Measurements from ENCODE around the gene KRTAP5-3. TPM values are rescaled to one million over a fixed set of nuclear protein-coding genes. Genes with fewer than 3 reads are reported as not detected.

The KRTAP5-3 gene
- not detected for total RNA-seq

- H3K4me1 Mint-ChIP-seq (ENCODE audit: low read depth), result peaks cover 5% of the 10 kb centered on the region
- DNase-seq (no peak), ATAC-seq (replicated peaks in 1 of 2) (no peak)
- H3K36me3 Mint-ChIP-seq (ENCODE audit: insufficient read depth in 2 of 2), result no peaks in the 10 kb centered on the region
- H3K9me3 Mint-ChIP-seq, result no peaks in the 10 kb centered on the region
- H3K27me3 Mint-ChIP-seq (ENCODE audit: low read depth), result peaks cover 17% of the 10 kb centered on the region
- no peak within 1 kb of the TSS for H3K4me3 Mint-ChIP-seq
- H3K27ac Mint-ChIP-seq, result no peak within 1 kb of the TSS
Observed at GRCh38 chr11:1608363-1608762, at the start of gene KRTAP5-3. TSS of gene KRTAP5-3 (minus strand) at chr11:1608463. CDS start at chr11:1608385, 78 bp downstream.

DNA sequence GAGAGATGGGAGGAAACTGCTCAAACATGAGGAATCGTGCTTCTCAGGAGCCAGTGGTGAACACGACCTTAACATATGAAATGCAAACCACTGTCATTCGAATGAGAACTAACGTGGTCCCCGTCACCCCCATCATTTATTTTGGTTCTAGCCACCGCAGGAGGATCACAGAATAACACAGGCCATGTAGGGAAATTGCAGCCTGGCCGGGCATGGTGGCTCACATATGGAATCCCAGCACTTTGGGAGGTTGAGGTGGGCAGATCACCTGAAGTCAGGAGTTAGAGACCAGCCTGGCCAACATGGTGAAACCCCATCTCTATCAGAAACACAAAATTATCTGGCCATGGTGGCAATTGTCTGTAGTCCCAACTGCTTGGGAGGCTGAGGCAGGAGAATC lies 48.4 kb upstream of the KRTAP5-3 start:
- DNase-seq (no peak), ATAC-seq (replicated peaks in 1 of 2) (no peak)
- Mint-ChIP-seq H3K4me1 (ENCODE audit: low read depth) (peaks cover 12% of the 10 kb centered on the region), H3K27me3 (ENCODE audit: low read depth) (peaks cover 24% of the 10 kb centered on the region), H3K27ac (no peak overlapping the region), H3K9me3 (no peaks in the 10 kb centered on the region), H3K4me3 (no peak overlapping the region), H3K36me3 (ENCODE audit: insufficient read depth in 2 of 2) (no peaks in the 10 kb centered on the region)

DNA sequence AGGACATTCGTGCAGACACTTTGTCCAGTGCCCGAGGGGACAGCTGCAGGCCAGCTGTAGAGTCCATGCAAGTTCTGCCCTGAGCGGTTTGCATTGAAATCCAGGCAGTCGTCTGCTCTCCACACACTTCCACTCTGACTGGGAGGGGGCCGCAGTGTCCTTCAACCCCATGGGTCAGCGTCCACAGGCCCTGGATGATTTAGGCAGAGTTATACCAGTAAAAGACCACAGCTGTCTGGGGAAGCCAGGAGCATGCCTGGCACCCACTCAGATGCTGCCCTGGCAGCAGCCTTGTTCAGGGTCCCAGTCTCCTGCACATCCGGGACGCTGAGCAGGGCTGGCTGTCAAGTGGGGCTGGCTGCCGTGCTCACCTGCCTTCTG lies 47.8 kb upstream of the KRTAP5-3 start:
- DNase-seq (no peak), ATAC-seq (replicated peaks in 1 of 2) (no peak)
- Mint-ChIP-seq H3K9me3 (no peaks in the 10 kb centered on the region), H3K4me3 (no peak overlapping the region), H3K27ac (no peak overlapping the region), H3K27me3 (ENCODE audit: low read depth) (peaks cover 24% of the 10 kb centered on the region), H3K36me3 (ENCODE audit: insufficient read depth in 2 of 2) (no peaks in the 10 kb centered on the region), H3K4me1 (ENCODE audit: low read depth) (peaks cover 12% of the 10 kb centered on the region)

- Mint-ChIP-seq H3K36me3 (ENCODE audit: insufficient read depth in 2 of 2) (no peaks in the 10 kb centered on the region), H3K4me3 (no peak overlapping the region), H3K9me3 (no peaks in the 10 kb centered on the region), H3K27ac (no peak overlapping the region), H3K4me1 (ENCODE audit: low read depth) (peaks cover 10% of the 10 kb centered on the region), H3K27me3 (ENCODE audit: low read depth) (peaks cover 22% of the 10 kb centered on the region)
- DNase-seq (no peak), ATAC-seq (replicated peaks in 1 of 2) (no peak)
Observed at GRCh38 chr11:1655168-1656060, 47.2 kb upstream of the KRTAP5-3 start.

- no peak for DNase-seq
- no peaks in the 10 kb centered on the region for H3K9me3 Mint-ChIP-seq
- peaks cover 13% of the 10 kb centered on the region for H3K27me3 Mint-ChIP-seq (ENCODE audit: low read depth)
- no peak overlapping the region for H3K27ac Mint-ChIP-seq
- H3K36me3 Mint-ChIP-seq (ENCODE audit: insufficient read depth in 2 of 2), result no peaks in the 10 kb centered on the region
- no peak overlapping the region for H3K4me3 Mint-ChIP-seq
- peaks cover 5% of the 10 kb centered on the region for H3K4me1 Mint-ChIP-seq (ENCODE audit: low read depth)
- ATAC-seq (replicated peaks in 1 of 2), result no peak
Observed at GRCh38 chr11:1654388-1655167, 46.3 kb upstream of the KRTAP5-3 start.

GRCh38 chr11:1653541-1654387 lies 45.5 kb upstream of the KRTAP5-3 start:
- Mint-ChIP-seq H3K36me3 (ENCODE audit: insufficient read depth in 2 of 2) (no peaks in the 10 kb centered on the region), H3K27ac (no peak overlapping the region), H3K27me3 (ENCODE audit: low read depth) (peaks cover 6% of the 10 kb centered on the region), H3K4me3 (no peak overlapping the region), H3K4me1 (ENCODE audit: low read depth) (no peaks in the 10 kb centered on the region), H3K9me3 (no peaks in the 10 kb centered on the region)
- ATAC-seq (replicated peaks in 1 of 2) (no peak), DNase-seq (no peak)

GRCh38 chr11:1652771-1653540 lies 44.7 kb upstream of the KRTAP5-3 start:
- no peak overlapping the region for H3K27ac Mint-ChIP-seq
- H3K4me1 Mint-ChIP-seq (ENCODE audit: low read depth), result no peaks in the 10 kb centered on the region
- H3K9me3 Mint-ChIP-seq, result no peaks in the 10 kb centered on the region
- peak; percentile 77 to 78 for ATAC-seq (replicated peaks in 1 of 2)
- H3K4me3 Mint-ChIP-seq, result no peak overlapping the region
- H3K27me3 Mint-ChIP-seq (ENCODE audit: low read depth), result peaks cover 6% of the 10 kb centered on the region
- no peaks in the 10 kb centered on the region for H3K36me3 Mint-ChIP-seq (ENCODE audit: insufficient read depth in 2 of 2)
- DNase-seq, result peak; percentile 77 to 84

- Mint-ChIP-seq H3K9me3 (no peaks in the 10 kb centered on the region), H3K4me1 (ENCODE audit: low read depth) (no peaks in the 10 kb centered on the region), H3K4me3 (no peak overlapping the region), H3K27ac (no peak overlapping the region), H3K27me3 (ENCODE audit: low read depth) (peaks cover 6% of the 10 kb centered on the region), H3K36me3 (ENCODE audit: insufficient read depth in 2 of 2) (no peaks in the 10 kb centered on the region)
- DNase-seq, result no peak
- ATAC-seq (replicated peaks in 1 of 2), result peak in 1 of 2 donors; percentile 15
Observed at GRCh38 chr11:1652442-1652770, 44.1 kb upstream of the KRTAP5-3 start.

GRCh38 chr11:1652026-1652425 lies 43.8 kb upstream of the KRTAP5-3 start:
- no peaks in the 10 kb centered on the region for H3K9me3 Mint-ChIP-seq
- no peaks in the 10 kb centered on the region for H3K4me1 Mint-ChIP-seq (ENCODE audit: low read depth)
- no peak for DNase-seq
- no peak overlapping the region for H3K27ac Mint-ChIP-seq
- no peak for ATAC-seq (replicated peaks in 1 of 2)
- H3K4me3 Mint-ChIP-seq, result no peak overlapping the region
- peaks cover 6% of the 10 kb centered on the region for H3K27me3 Mint-ChIP-seq (ENCODE audit: low read depth)
- H3K36me3 Mint-ChIP-seq (ENCODE audit: insufficient read depth in 2 of 2), result no peaks in the 10 kb centered on the region

DNA sequence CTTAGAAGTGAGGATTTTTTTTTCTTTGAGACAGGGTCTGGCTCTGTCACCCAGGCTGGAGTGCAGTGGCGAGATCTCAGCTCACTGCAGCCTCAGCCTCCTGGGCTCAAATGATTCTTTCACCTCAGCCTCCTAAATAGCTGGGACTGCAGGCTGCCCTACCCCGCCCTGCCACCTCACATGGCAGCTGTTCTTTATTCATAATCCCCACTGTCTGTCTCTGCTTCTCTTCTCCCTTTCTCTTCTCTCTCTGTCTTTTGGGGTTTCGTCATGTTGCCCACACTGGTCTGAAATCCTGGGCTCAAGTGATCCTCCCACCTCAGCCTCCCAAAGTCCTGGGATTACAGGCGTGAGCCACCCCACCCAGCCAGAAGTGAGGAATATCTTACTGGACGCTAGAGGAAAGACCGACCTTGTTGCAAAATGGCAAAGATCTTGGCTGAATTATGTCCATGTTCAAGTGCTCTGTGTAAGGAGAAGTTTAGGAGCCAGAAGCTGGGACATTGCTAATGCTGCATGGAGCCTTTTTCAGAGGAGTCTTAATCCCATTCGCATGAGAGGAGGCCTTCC lies 43.2 kb upstream of the KRTAP5-3 start:
- no peaks in the 10 kb centered on the region for H3K4me1 Mint-ChIP-seq (ENCODE audit: low read depth)
- H3K4me3 Mint-ChIP-seq, result no peak overlapping the region
- DNase-seq (no peak), ATAC-seq (replicated peaks in 1 of 2) (no peak)
- no peaks in the 10 kb centered on the region for H3K36me3 Mint-ChIP-seq (ENCODE audit: insufficient read depth in 2 of 2)
- no peak overlapping the region for H3K27ac Mint-ChIP-seq
- H3K9me3 Mint-ChIP-seq, result no peaks in the 10 kb centered on the region
- peaks cover 6% of the 10 kb centered on the region for H3K27me3 Mint-ChIP-seq (ENCODE audit: low read depth)

DNA sequence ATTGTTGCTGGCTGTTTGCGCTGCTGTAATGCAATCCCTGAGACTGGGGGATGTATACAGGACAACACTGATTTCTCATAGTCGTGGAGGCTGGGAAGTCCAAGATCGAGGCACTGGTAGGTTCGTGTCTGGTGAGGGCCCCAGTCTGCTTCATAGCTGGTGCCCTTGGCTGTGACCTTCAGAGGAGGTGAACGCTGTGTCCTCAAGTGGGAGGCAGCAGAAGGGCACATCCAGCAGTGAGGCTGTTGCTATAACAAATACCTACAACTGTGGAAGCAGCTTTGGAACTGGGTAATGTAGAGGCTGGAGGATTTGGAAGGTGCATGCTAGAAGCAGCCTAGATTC lies 42.6 kb upstream of the KRTAP5-3 start:
- Mint-ChIP-seq H3K36me3 (ENCODE audit: insufficient read depth in 2 of 2) (no peaks in the 10 kb centered on the region), H3K4me3 (no peak overlapping the region), H3K9me3 (no peaks in the 10 kb centered on the region), H3K27ac (no peak overlapping the region), H3K4me1 (ENCODE audit: low read depth) (no peaks in the 10 kb centered on the region), H3K27me3 (ENCODE audit: low read depth) (peaks cover 6% of the 10 kb centered on the region)
- DNase-seq (no peak), ATAC-seq (replicated peaks in 1 of 2) (no peak)
